Breast epithelium (tissue), 4 donors: ENCODE data around the gene MVB12B. TPM values are rescaled to one million over a fixed set of nuclear protein-coding genes. Genes with fewer than 3 reads are reported as not detected.

Source experiments
- DNase-seq, 2 donors: peaks; one replicate each; pipeline ENCODE4 v3.0.0-alpha.2; 2019; ENCODE audit warnings: low spot score in 2 of 2
- H3K27ac ChIP-seq, 2 donors: fragments of 200-600 bp; sonication (generic) in 1 of 2; one replicate each; pipeline ENCODE4 v1.5.1; 2016 to 2019; ENCODE audit warnings: mild to moderate bottlenecking in 1 of 2
- H3K27me3 ChIP-seq, 2 donors: fragments of 200-600 bp; sonication (generic) in 1 of 2; one replicate each; pipeline versions ENCODE4 v1.5.1 to v1.6.0; 2017 to 2019; ENCODE audit warnings: control low read depth in 1 of 2, mild to moderate bottlenecking in 1 of 2
- H3K36me3 ChIP-seq: fragments of 200-600 bp; one replicate; pipeline ENCODE4 v1.5.1; 2019
- H3K4me1 ChIP-seq, 2 donors: fragments of 200-600 bp; sonication (generic); one replicate each; pipeline ENCODE4 v1.5.1; 2016 to 2019; ENCODE audit warnings: control low read depth in 1 of 2
- H3K4me3 ChIP-seq, 3 donors: fragments of 200-600 bp; sonication (generic); 1 replicate in 2 of 3; 2 replicates in 1 of 3; pipeline ENCODE4 v1.5.1; 2016 to 2019; ENCODE audit warnings: mild to moderate bottlenecking in 3 of 3, moderate library complexity in 2 of 3
- H3K9me3 ChIP-seq, 2 donors: fragments of 200-600 bp; sonication (generic) in 1 of 2; one replicate each; pipeline ENCODE4 v1.5.1; 2016 to 2019; ENCODE audit warnings: control low read depth in 1 of 2
- POLR2A ChIP-seq: fragments of 450-650 bp; IDR thresholded peaks from one replicate; pipeline ENCODE4 v1.6.1; 2016; ENCODE audit warnings: antibody characterized with exemption, mild to moderate bottlenecking, moderate library complexity
- POLR2AphosphoS5 ChIP-seq, 3 donors: sonication (generic); formaldehyde crosslinking; IDR thresholded peaks; one replicate each; pipeline ENCODE4 v1.6.1; 2017; ENCODE audit warnings: antibody characterized with exemption in 3 of 3
- intact Hi-C: fragments of 100-400 bp; cut with DNase I; formaldehyde crosslinking; loops from one replicate; pipeline ENCODE4 v1.15.1; 2023; ENCODE audit warnings: low total_unique reads
- total RNA-seq, 3 donors: library from RNA; depleted of rRNA; stranded (reverse); fragments of >200 nt; gene quantifications; one replicate each; pipeline ENCODE4 v1.1.0, GENCODE V29; 2016
- TF ChIP-seq, protein P1 (sequence below), 3 donors: fragments of 450-650 bp; IDR thresholded peaks; one replicate each; pipeline ENCODE4 v1.5.1; 2016 to 2017; ENCODE audit warnings: antibody characterized with exemption in 3 of 3, mild to moderate bottlenecking in 3 of 3, moderate library complexity in 3 of 3

Gene MVB12B
- total RNA-seq, 3 donors from 2014 or later, result 8.2 to 12.6 (median 9.9) TPM

DNA sequence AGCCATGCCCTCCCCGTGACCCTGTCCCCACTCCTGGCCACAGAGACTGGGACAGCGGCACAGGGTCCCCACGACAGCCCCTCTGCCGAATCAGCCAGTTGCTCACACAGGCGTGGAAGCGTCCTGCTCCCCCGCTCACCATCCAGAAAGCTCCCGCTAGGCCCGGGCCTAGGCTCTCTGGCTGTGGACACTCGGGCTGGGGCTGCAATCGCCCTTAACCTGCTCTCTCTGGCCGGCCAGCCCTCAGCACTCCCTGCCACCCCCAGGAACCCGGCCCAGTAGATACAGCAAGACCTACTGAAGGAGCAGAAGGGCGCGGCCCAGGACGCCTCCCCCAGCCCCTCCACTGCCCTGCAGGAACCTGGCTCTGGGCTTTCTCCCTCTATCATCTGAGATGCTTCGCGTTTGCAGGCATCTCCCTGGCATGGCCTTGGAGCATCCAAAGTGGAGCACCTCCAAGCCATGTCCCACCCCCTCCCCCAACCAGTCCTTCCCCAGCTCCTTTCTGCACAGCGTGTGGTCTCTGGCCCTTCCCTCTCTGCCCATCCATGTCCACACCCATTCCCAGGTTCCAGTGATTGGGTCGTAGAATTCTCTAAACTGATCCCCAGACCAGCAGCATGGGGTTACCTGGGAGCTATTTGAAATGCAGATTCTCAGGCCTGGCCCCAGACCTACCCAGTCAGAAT, 173.4 kb downstream of the MVB12B start:
- peak overlapping the region; percentile 17 to 56 for H3K27ac ChIP-seq
- no peaks in the 10 kb centered on the region for H3K27me3 ChIP-seq
- no peaks in the 10 kb centered on the region for H3K36me3 ChIP-seq
- H3K4me3 ChIP-seq, result peak overlapping the region; percentile 18 to 61 (median 47)
- TF ChIP-seq POLR2AphosphoS5 (IDR thresholded peaks at IDR 0.05) (no peak), POLR2A (no peak)
- H3K9me3 ChIP-seq, result no peaks in the 10 kb centered on the region
- intact Hi-C loops, result loop anchor here (5.0 kb wide), 2 partner anchors 57 to 578 kb away; no protein-coding TSS in a partner anchor
- DNase-seq, result no peak
- H3K4me1 ChIP-seq, result peaks cover 0 to 9% of the 10 kb centered on the region in 2 donors

DNA sequence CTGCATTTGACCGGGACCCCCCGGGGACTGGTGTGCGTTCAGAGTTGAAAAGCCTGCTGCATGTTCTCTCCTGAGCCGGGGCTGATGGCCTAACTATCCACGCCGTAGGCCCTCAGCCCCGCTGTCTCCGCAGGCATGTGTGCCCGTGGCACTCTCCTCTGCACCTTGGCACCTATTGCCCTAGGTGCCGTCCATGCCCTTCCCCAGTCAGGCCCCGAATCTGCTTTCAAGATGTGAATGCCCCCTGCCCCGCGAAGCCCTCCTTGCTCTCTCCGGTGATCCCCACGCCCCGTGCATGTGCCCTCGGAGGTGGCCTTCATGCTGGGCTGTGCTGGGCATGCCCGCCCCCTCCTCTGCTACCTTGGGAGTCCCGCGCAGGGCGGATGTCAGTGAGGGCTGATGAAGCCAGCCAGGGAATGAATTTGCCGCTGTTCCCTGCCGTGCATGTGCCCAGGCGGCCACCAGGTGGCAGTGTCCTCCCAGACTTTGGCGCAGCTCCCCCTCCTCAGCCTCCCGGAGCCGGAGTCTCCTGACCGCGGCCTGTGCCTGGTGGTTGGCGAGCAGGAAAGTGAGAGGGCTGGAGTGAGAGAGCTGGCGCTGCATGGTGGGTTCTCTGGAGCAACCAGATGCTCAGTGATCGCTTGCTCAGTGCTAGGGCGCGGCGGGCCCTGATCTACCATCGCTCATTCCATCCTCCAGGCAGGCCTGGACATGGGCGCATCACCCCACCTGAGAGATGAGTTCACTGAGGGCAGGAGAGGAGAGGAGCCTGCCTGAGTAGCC, 174.2 kb downstream of the MVB12B start:
- Histone ChIP-seq H3K9me3 (no peaks in the 10 kb centered on the region), H3K4me3 (peak overlapping the region in 1 of 3 donors; percentile 25), H3K27ac (no peak overlapping the region), H3K4me1 (peaks cover 0 to 9% of the 10 kb centered on the region in 2 donors), H3K27me3 (no peaks in the 10 kb centered on the region), H3K36me3 (no peaks in the 10 kb centered on the region)
- TF ChIP-seq POLR2AphosphoS5 (IDR thresholded peaks at IDR 0.05) (no peak), POLR2A (no peak)
- TF ChIP-seq, protein P1, sequence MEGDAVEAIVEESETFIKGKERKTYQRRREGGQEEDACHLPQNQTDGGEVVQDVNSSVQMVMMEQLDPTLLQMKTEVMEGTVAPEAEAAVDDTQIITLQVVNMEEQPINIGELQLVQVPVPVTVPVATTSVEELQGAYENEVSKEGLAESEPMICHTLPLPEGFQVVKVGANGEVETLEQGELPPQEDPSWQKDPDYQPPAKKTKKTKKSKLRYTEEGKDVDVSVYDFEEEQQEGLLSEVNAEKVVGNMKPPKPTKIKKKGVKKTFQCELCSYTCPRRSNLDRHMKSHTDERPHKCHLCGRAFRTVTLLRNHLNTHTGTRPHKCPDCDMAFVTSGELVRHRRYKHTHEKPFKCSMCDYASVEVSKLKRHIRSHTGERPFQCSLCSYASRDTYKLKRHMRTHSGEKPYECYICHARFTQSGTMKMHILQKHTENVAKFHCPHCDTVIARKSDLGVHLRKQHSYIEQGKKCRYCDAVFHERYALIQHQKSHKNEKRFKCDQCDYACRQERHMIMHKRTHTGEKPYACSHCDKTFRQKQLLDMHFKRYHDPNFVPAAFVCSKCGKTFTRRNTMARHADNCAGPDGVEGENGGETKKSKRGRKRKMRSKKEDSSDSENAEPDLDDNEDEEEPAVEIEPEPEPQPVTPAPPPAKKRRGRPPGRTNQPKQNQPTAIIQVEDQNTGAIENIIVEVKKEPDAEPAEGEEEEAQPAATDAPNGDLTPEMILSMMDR (IDR thresholded peaks at IDR 0.05), result peak; percentile 86 to 96 (median 94)
- intact Hi-C loops, result loop anchor here (1.0 to 5.0 kb wide), 2 partner anchors 43 to 57 kb away; no protein-coding TSS in a partner anchor
- DNase-seq, result peak; percentile 63 to 81

DNA sequence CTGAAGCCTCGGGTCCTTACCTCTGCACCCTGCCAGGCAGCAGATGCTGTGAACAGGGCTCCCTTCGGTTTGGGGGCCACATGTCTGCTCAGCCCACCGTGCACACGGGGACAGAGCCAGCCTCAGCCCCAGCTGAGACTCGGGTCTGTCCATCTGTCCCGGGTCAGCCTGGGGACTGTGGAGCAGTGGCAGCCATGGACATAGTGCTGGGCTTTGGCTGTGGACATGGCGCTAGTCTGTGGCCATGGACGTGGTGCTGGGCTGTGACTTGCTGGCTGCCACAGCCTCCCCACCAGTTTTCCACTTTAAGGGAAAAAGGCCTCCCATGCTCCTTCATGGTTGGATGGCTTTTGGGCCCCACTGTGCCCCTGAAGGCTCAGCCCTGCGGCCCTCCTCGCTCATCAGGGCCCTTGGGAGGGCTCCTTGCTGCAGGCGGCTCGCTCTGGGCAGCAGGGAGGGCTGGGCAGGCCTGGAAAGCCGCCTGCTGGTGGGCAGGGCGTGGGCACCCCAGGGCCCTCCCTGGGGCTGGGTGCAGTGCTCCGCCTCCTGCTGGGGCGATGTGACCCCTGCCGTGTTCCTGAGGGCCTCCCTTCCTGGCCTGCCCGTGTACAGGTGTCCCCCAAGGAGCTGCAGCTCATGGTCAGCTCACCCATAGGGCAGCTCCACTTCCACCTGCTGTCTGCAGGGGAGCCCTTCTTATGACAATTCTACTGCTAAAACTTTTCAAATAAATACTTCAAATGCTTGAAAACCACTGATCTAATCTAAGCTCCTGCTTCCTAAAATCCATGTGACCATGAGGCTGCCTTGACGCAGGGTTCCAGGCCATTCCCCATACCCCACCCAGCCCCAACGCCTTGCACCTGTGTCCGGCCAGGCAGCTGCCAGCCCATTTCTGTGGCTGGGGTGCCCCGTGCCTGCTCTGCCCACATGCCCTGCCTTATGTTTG, 175.0 kb downstream of the MVB12B start:
- Histone ChIP-seq H3K27ac (no peak overlapping the region), H3K27me3 (no peaks in the 10 kb centered on the region), H3K4me3 (no peak overlapping the region), H3K4me1 (peaks cover 0 to 9% of the 10 kb centered on the region in 2 donors), H3K36me3 (no peaks in the 10 kb centered on the region), H3K9me3 (no peaks in the 10 kb centered on the region)
- no peak for DNase-seq
- intact Hi-C loops, result loop anchor here (1.0 to 5.0 kb wide), 2 partner anchors 42 to 56 kb away; no protein-coding TSS in a partner anchor
- TF ChIP-seq, protein P1 (IDR thresholded peaks at IDR 0.05), result no peak
- TF ChIP-seq POLR2AphosphoS5 (IDR thresholded peaks at IDR 0.05), result no peak
- no peak for TF ChIP-seq POLR2A

DNA sequence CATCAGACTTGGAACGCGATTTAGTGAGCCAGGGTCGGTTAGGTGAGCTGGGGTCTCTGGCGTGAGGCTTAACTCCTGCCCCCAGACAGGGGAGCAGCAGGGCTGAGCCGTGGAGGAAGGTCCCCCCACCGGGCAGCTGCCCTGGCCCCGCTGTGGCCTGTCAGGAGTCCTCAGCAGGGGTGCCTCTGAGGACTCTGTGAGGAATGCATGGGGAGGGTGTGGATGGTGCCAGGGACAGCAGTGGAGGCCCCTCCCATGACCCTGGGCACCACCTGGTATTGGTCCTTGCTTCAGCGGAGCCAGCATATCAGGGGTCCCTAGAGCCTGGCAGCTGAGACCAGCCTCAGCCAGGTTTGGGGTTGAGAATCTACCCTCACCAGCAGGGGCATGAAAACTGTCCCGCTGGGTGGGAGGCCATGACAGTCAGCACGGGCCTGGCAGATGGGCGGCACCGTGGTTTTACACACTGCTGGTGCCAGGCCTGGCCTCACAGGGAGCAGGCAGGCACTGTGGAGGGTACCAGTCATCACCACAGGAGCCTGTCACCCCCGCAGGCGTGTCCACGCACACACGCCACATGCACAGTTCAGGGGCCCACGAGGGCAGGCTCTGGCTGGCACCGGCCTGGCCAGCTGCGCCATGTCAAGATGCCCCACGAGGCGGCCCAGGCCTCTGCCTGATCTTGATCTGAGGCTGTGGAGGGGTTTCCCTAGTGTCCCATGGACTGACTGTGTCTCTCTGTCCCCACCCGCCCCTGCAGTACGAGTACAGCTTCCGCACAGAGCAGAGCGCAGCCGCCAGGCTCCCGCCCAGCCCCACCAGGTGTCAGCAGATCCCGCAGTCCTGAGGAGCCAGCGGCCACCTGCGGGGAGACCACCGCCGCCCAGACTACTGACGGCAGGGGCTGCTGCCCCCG, 176.0 kb downstream of the MVB12B start:
- H3K4me1 ChIP-seq, result peaks cover 0 to 9% of the 10 kb centered on the region in 2 donors
- intact Hi-C loops, result loop anchor here (5.0 kb wide), 1 partner anchor 55 kb away; no protein-coding TSS in a partner anchor
- TF ChIP-seq POLR2AphosphoS5 (IDR thresholded peaks at IDR 0.05), result no peak
- no peak for TF ChIP-seq POLR2A
- TF ChIP-seq, protein P1 (IDR thresholded peaks at IDR 0.05), result no peak
- no peak overlapping the region for H3K4me3 ChIP-seq
- DNase-seq, result no peak
- H3K9me3 ChIP-seq, result no peaks in the 10 kb centered on the region
- H3K27ac ChIP-seq, result no peak overlapping the region
- no peaks in the 10 kb centered on the region for H3K27me3 ChIP-seq
- H3K36me3 ChIP-seq, result no peaks in the 10 kb centered on the region
